IMR-90 (cell line): Measurements from ENCODE around the gene HOXB9. TPM values are rescaled to one million over a fixed set of nuclear protein-coding genes. Genes with fewer than 3 reads are reported as not detected.

Experiments used
- ATAC-seq: fragments of 200-7000 bp; cut with Tn5 transposase; 2 replicates; pipeline ENCODE4 v1.9.1; 2020; ENCODE audit warnings: low read depth, mild to moderate bottlenecking, moderate library complexity
- BruUV-seq: library from RNA; stranded (reverse); fragments of 400-500 nt; replicated peaks from 2 replicates; lab custom pipeline; 2021; lab: Mats Ljungman, UMichigan
- CTCF ChIA-PET: fragments of 300-600 bp; formaldehyde crosslinking; extraction: SDS; loops from one replicate; lab custom pipeline; 2021; ENCODE audit warnings: antibody characterized with exemption; lab: Yijun Ruan, JAX
- POLR2A ChIA-PET: fragments of 300-600 bp; sonication (Branson Sonifier 250); formaldehyde crosslinking; loops from one replicate; lab custom pipeline; 2022; ENCODE audit warnings: antibody characterized with exemption; ENCODE audit not compliant: unreplicated experiment; lab: Charles Lee
- DNase-seq: peaks from one replicate; pipeline ENCODE4 v3.0.0; 2013
- H2AFZ ChIP-seq: replicated peaks from 2 replicates; pipeline ENCODE3; 2013; ENCODE audit warnings: low read length, mild to moderate bottlenecking; ENCODE audit not compliant: poor library complexity
- H2AK5ac ChIP-seq: 2 replicates; pipeline ENCODE4 v1.6.1; 2013; ENCODE audit warnings: low read depth, low read length, inconsistent platforms
- H2AK9ac ChIP-seq: replicated peaks from 2 replicates; pipeline ENCODE3; 2013; ENCODE audit warnings: mild to moderate bottlenecking, low read depth, low read length, moderate library complexity; ENCODE audit not compliant: poor library complexity
- H2BK120ac ChIP-seq: 2 replicates; pipeline ENCODE4 v1.6.1; 2013; ENCODE audit warnings: low read depth, low read length, inconsistent platforms
- H2BK15ac ChIP-seq: 3 replicates; pipeline ENCODE4 v1.6.1; 2013; ENCODE audit warnings: low read depth, low read length, inconsistent platforms
- H2BK20ac ChIP-seq: 2 replicates; pipeline ENCODE4 v1.6.1; 2013; ENCODE audit warnings: low read depth, mild to moderate bottlenecking, inconsistent platforms, low read length, moderate library complexity
- H2BK5ac ChIP-seq: 2 replicates; pipeline ENCODE4 v1.6.1; 2013; ENCODE audit warnings: mild to moderate bottlenecking, low read depth, low read length, inconsistent platforms; ENCODE audit not compliant: poor library complexity, severe bottlenecking
- H3K14ac ChIP-seq: replicated peaks from 2 replicates; pipeline ENCODE4 v1.6.1; 2013; ENCODE audit warnings: low read depth, low read length, inconsistent platforms
- H3K18ac ChIP-seq: 2 replicates; pipeline ENCODE4 v1.6.1; 2013; ENCODE audit warnings: low read depth, low read length, control low read depth
- H3K23ac ChIP-seq: 2 replicates; pipeline ENCODE4 v1.6.1; 2013; ENCODE audit warnings: low read depth, low read length, inconsistent platforms
- H3K27ac ChIP-seq: 2 replicates; pipeline ENCODE4 v1.5.1; 2013; ENCODE audit warnings: mild to moderate bottlenecking, control low read depth, low read length; ENCODE audit not compliant: insufficient read depth
- H3K27me3 ChIP-seq: 2 replicates; pipeline ENCODE4 v1.6.1; 2013; ENCODE audit warnings: low read length; ENCODE audit not compliant: control insufficient read depth, insufficient read depth
- H3K36me3 ChIP-seq: 2 replicates; pipeline ENCODE4 v1.6.1; 2013; ENCODE audit warnings: low read length, mixed read lengths; ENCODE audit not compliant: control insufficient read depth, insufficient read depth
- H3K4ac ChIP-seq: 2 replicates; pipeline ENCODE4 v1.6.1; 2013; ENCODE audit warnings: low read depth, low read length, inconsistent platforms
- H3K4me1 ChIP-seq: 2 replicates; pipeline ENCODE4 v1.6.1; 2013; ENCODE audit warnings: low read length, mixed read lengths; ENCODE audit not compliant: control insufficient read depth, insufficient read depth
- H3K4me2 ChIP-seq: 2 replicates; pipeline ENCODE4 v1.6.1; 2013; ENCODE audit warnings: low read depth, mild to moderate bottlenecking, control low read depth, low read length, moderate library complexity
- H3K4me3 ChIP-seq: 2 replicates; pipeline ENCODE4 v1.5.1; 2013; ENCODE audit warnings: low read depth, mild to moderate bottlenecking, control low read depth, low read length, moderate library complexity; ENCODE audit not compliant: insufficient read depth
- H3K56ac ChIP-seq: 2 replicates; pipeline ENCODE4 v1.6.1; 2013; ENCODE audit warnings: low read length, inconsistent platforms; ENCODE audit not compliant: insufficient read depth; ENCODE audit errors: extremely low read depth
- H3K79me1 ChIP-seq, 2 experiments: 2 replicates each; pipeline ENCODE4 v1.6.1; 2013; ENCODE audit warnings: low read length in 2 of 2, inconsistent platforms in 1 of 2, low read depth in 1 of 2
- H3K9ac ChIP-seq: 2 replicates; pipeline ENCODE4 v1.6.1; 2013; ENCODE audit warnings: low read depth, low read length, control low read depth
- H3K9me1 ChIP-seq: 2 replicates; pipeline ENCODE4 v1.6.1; 2013; ENCODE audit warnings: low read length, inconsistent platforms; ENCODE audit not compliant: insufficient read depth
- H3K9me3 ChIP-seq: 2 replicates; pipeline ENCODE4 v1.6.1; 2013; ENCODE audit warnings: low read length; ENCODE audit not compliant: control insufficient read depth, insufficient read depth
- H4K20me1 ChIP-seq: 2 replicates; pipeline ENCODE4 v1.6.1; 2013; ENCODE audit warnings: low read length, inconsistent platforms; ENCODE audit not compliant: insufficient read depth
- H4K5ac ChIP-seq: 2 replicates; pipeline ENCODE4 v1.6.1; 2013; ENCODE audit warnings: mild to moderate bottlenecking, low read depth, low read length, control low read depth
- H4K8ac ChIP-seq, 2 experiments: 2 replicates each; pipeline ENCODE4 v1.6.1; 2013; ENCODE audit warnings: low read depth in 2 of 2, low read length in 2 of 2, control low read depth in 1 of 2, inconsistent platforms in 1 of 2
- H4K91ac ChIP-seq: 2 replicates; pipeline ENCODE4 v1.6.1; 2013; ENCODE audit warnings: low read depth, low read length, inconsistent platforms; ENCODE audit not compliant: insufficient read depth
- BHLHE40 ChIP-seq: fragments of 150-350 bp; IDR thresholded peaks from 2 replicates; pipeline ENCODE4 v1.6.1; 2016; ENCODE audit warnings: mild to moderate bottlenecking, low read depth, low read length
- CEBPB ChIP-seq: IDR thresholded peaks from 2 replicates; pipeline ENCODE4 v1.6.1; 2012; ENCODE audit warnings: low read depth, low read length, improper control_type of control experiment
- CHD1 ChIP-seq: IDR thresholded peaks from 2 replicates; pipeline ENCODE4 v1.6.1; 2012; ENCODE audit warnings: low read depth, low read length, improper control_type of control experiment
- CTCF ChIP-seq: conservative IDR thresholded peaks from 2 replicates; pipeline ENCODE4 v1.5.1; 2012; ENCODE audit warnings: mild to moderate bottlenecking, low read depth, low read length, improper control_type of control experiment
- ELK1 ChIP-seq: fragments of 150-350 bp; IDR thresholded peaks from 2 replicates; pipeline ENCODE4 v1.6.1; 2016; ENCODE audit warnings: low read depth, mild to moderate bottlenecking, low read length, moderate library complexity, borderline replicate concordance
- FOS ChIP-seq: fragments of 150-350 bp; IDR thresholded peaks from 2 replicates; pipeline ENCODE4 v1.6.1; 2016; ENCODE audit warnings: low read depth, low read length
- MAZ ChIP-seq: IDR thresholded peaks from 2 replicates; pipeline ENCODE4 v1.6.1; 2012; ENCODE audit warnings: low read depth, mild to moderate bottlenecking, low read length, improper control_type of control experiment, moderate library complexity, borderline replicate concordance
- MXI1 ChIP-seq: IDR thresholded peaks from 2 replicates; pipeline ENCODE4 v1.6.1; 2012; ENCODE audit warnings: low read depth, mild to moderate bottlenecking, low read length, moderate library complexity, borderline replicate concordance
- NFE2L2 ChIP-seq: fragments of 150-350 bp; IDR thresholded peaks from 2 replicates; pipeline ENCODE4 v1.6.1; 2016; ENCODE audit warnings: low read depth, mild to moderate bottlenecking, low read length
- RAD21 ChIP-seq: IDR thresholded peaks from 2 replicates; pipeline ENCODE4 v1.6.1; 2012; ENCODE audit warnings: low read length, improper control_type of control experiment
- RCOR1 ChIP-seq: IDR thresholded peaks from 2 replicates; pipeline ENCODE4 v1.6.1; 2012; ENCODE audit warnings: mild to moderate bottlenecking, low read length, improper control_type of control experiment; ENCODE audit not compliant: insufficient replicate concordance
- SMC3 ChIP-seq: fragments of 150-350 bp; IDR thresholded peaks from 2 replicates; pipeline ENCODE4 v1.6.1; 2016; ENCODE audit warnings: low read depth, mild to moderate bottlenecking, antibody characterized with exemption, low read length, moderate library complexity
- WGBS, 2 experiments: methylation state at CpG; one replicate each; pipeline versions ENCODE4 v1.1.5 to v1.1.7; 2013; ENCODE audit warnings: missing lambda C conversion rate in 2 of 2; ENCODE audit not compliant: insufficient read length in 1 of 2; ENCODE audit errors: extremely low coverage in 2 of 2; 5-methylcytosine and 5-hydroxymethylcytosine counted together
- dilution Hi-C: fragments of 300-500 bp; cut with HindIII; formaldehyde crosslinking; loops from one replicate; pipeline ENCODE4 v1.14.3; 2018; ENCODE audit warnings: low sequenced_read_pairs; ENCODE audit not compliant: unreplicated experiment
- in situ Hi-C: fragments of 300-500 bp; cut with MboI; formaldehyde crosslinking; loops from 3 replicates; pipeline ENCODE4 v1.14.3; 2019; ENCODE audit warnings: low sequenced_read_pairs, inconsistent platforms, mixed read lengths
- intact Hi-C: fragments of 100-400 bp; cut with micrococcal nuclease; formaldehyde crosslinking; loops from 2 replicates; pipeline ENCODE4 v1.10.0; 2022
- polyA plus RNA-seq, 3 experiments: library from polyadenylated mRNA; depleted of rRNA; stranded (reverse); fragments of >200 nt; gene quantifications; 2 replicates each; pipeline ENCODE4 v1.2.3, GENCODE V29; 2012; ENCODE audit warnings: low replicate concordance in 1 of 3
- total RNA-seq: library from RNA; depleted of rRNA; stranded (reverse); fragments of >200 nt; gene quantifications from 2 replicates; pipeline ENCODE4 v1.2.3, GENCODE V29; 2012
- TF ChIP-seq, protein P1 (sequence below): fragments of 150-350 bp; IDR thresholded peaks from 2 replicates; pipeline ENCODE4 v1.6.1; 2017; ENCODE audit warnings: mild to moderate bottlenecking, antibody characterized with exemption, low read length, low read depth

Gene HOXB9
- total and polyA plus RNA-seq, 2 of the 4 experiments (the other 2 are of a cell fraction) = 0.05 TPM; not detected in 1

- Histone ChIP-seq H3K9ac (no peak overlapping the region), H2BK20ac (no peak overlapping the region), H4K5ac (no peak overlapping the region), H3K4me3 (no peak overlapping the region), H2AK5ac (no peak overlapping the region), H3K18ac (no peak overlapping the region), H4K91ac (no peak overlapping the region), H3K23ac (no peak overlapping the region), H2BK120ac (no peak overlapping the region), H3K14ac (no peak overlapping the region), H2BK15ac (no peak overlapping the region), H4K8ac (no peak overlapping the region), H3K27me3 (peaks cover 99% of the 10 kb centered on the region), H3K79me1 (no peaks in the 10 kb centered on the region), H2AFZ (no peak overlapping the region), H3K9me3 (peaks cover 11% of the 10 kb centered on the region), H3K56ac (no peak overlapping the region), H3K9me1 (no peaks in the 10 kb centered on the region), H2AK9ac (no peak overlapping the region), H3K36me3 (no peaks in the 10 kb centered on the region), H2BK5ac (no peak overlapping the region), H3K4me2 (no peak overlapping the region), H3K4me1 (no peaks in the 10 kb centered on the region), H3K27ac (no peak overlapping the region), H4K20me1 (no peaks in the 10 kb centered on the region), H3K4ac (no peak overlapping the region)
- ChIA-PET CTCF (no interaction called here), POLR2A (no interaction called here)
- ATAC-seq = no peak
- 5% methylated on average over 35 of the region's 58 CpGs; no CpG with 5 or more reads in 1 of the 2 experiments for WGBS, 2 experiments
- intact Hi-C loops (no loop called here), in situ Hi-C loops (loop anchor here (10.0 kb wide), 1 partner anchor 63 kb away; no protein-coding TSS in a partner anchor), dilution Hi-C loops (no loop called here)
- TF ChIP-seq SMC3 (no peak), MXI1 (no peak), CTCF (no peak), CEBPB (no peak), RCOR1 (no peak), RAD21 (no peak), BHLHE40 (no peak), CHD1 (no peak), FOS (no peak), MAZ (no peak), ELK1 (no peak), NFE2L2 (no peak)
- TF ChIP-seq, protein P1, sequence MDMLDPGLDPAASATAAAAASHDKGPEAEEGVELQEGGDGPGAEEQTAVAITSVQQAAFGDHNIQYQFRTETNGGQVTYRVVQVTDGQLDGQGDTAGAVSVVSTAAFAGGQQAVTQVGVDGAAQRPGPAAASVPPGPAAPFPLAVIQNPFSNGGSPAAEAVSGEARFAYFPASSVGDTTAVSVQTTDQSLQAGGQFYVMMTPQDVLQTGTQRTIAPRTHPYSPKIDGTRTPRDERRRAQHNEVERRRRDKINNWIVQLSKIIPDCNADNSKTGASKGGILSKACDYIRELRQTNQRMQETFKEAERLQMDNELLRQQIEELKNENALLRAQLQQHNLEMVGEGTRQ = no peak
- DNase-seq = no peak
- no TSS peak for BruUV-seq
Measured at GRCh38 chr17:48642059-48642842, 16.1 kb upstream of the HOXB9 start.
